Measurements from ENCODE around the gene NALCN.

GRCh38 chr13:101457176-101457575 is 40.9 kb upstream of the NALCN start:
- TF ChIP-seq CTCF (IDR thresholded peaks at IDR 0.05) (no peak), POLR2A (IDR thresholded peaks at IDR 0.05) (no peak)

Measured in lower leg skin (tissue), 3 donors.